Right atrium auricular region (tissue), 2 donors: ENCODE data around the gene APBA1. TPM values are rescaled to one million over a fixed set of nuclear protein-coding genes. Genes with fewer than 3 reads are reported as not detected.

Source experiments
- DNase-seq: peaks from one replicate; pipeline ENCODE4 v3.0.0-alpha.2; 2019; ENCODE audit warnings: low spot score
- H3K27ac ChIP-seq, 2 donors: fragments of 200-600 bp; sonication (generic); 1 replicate in 1 of 2; 2 replicates in 1 of 2; pipeline ENCODE4 v1.5.1; 2016 to 2019
- H3K27me3 ChIP-seq, 2 donors: fragments of 200-600 bp; sonication (generic); one replicate each; pipeline versions ENCODE4 v1.5.1 to v1.6.0; 2017 to 2019
- H3K36me3 ChIP-seq: fragments of 200-600 bp; sonication (generic); one replicate; pipeline ENCODE4 v1.5.1; 2016
- H3K4me1 ChIP-seq, 2 donors: fragments of 200-600 bp; sonication (generic); one replicate each; pipeline versions ENCODE4 v1.5.1 to v1.6.0; 2017 to 2019
- H3K4me3 ChIP-seq, 2 donors: fragments of 200-600 bp; sonication (generic); 1 replicate in 1 of 2; 2 replicates in 1 of 2; pipeline ENCODE4 v1.5.1; 2017 to 2019; ENCODE audit warnings: mild to moderate bottlenecking in 1 of 2, moderate library complexity in 1 of 2
- H3K9me3 ChIP-seq, 2 donors: fragments of 200-600 bp; sonication (generic); one replicate each; pipeline ENCODE4 v1.5.1; 2019
- CTCF ChIP-seq, 2 donors: fragments of 200-600 bp; sonication (generic); IDR thresholded peaks; one replicate each; pipeline ENCODE4 v1.5.1; 2019; ENCODE audit warnings: antibody characterized with exemption in 2 of 2
- total RNA-seq, 2 donors: library from RNA; depleted of rRNA; stranded (reverse); fragments of >200 nt; gene quantifications; one replicate each; pipeline ENCODE4 v1.1.0, GENCODE V29; 2016

The APBA1 gene
- total RNA-seq, 2 donors from 2014 or later, result 5.6 to 12.1 TPM

- Histone ChIP-seq H3K27me3 (no peaks in the 10 kb centered on the region), H3K36me3 (no peaks in the 10 kb centered on the region), H3K4me3 (no peak overlapping the region), H3K4me1 (no peaks in the 10 kb centered on the region), H3K27ac (no peak overlapping the region), H3K9me3 (no peaks in the 10 kb centered on the region)
- no peak for TF ChIP-seq CTCF (IDR thresholded peaks at IDR 0.05)
- DNase-seq, result no peak
These were observed 169.4 kb downstream of the APBA1 start for GRCh38 chr9:69502671-69503301.

- DNase-seq, result no peak
- Histone ChIP-seq H3K36me3 (no peaks in the 10 kb centered on the region), H3K27ac (no peak overlapping the region), H3K4me3 (no peak overlapping the region), H3K9me3 (no peaks in the 10 kb centered on the region), H3K27me3 (no peaks in the 10 kb centered on the region), H3K4me1 (no peaks in the 10 kb centered on the region)
- TF ChIP-seq CTCF (IDR thresholded peaks at IDR 0.05), result no peak
These were observed 171.3 kb downstream of the APBA1 start for GRCh38 chr9:69500896-69501295.

GRCh38 chr9:69499959-69500358 is 172.2 kb downstream of the APBA1 start:
- DNase-seq, result no peak
- H3K27me3 ChIP-seq, result no peaks in the 10 kb centered on the region
- no peaks in the 10 kb centered on the region for H3K4me1 ChIP-seq
- no peak overlapping the region for H3K4me3 ChIP-seq
- TF ChIP-seq CTCF (IDR thresholded peaks at IDR 0.05), result no peak
- no peak overlapping the region for H3K27ac ChIP-seq
- no peaks in the 10 kb centered on the region for H3K36me3 ChIP-seq
- no peaks in the 10 kb centered on the region for H3K9me3 ChIP-seq

- H3K27me3 ChIP-seq, result no peaks in the 10 kb centered on the region
- H3K27ac ChIP-seq, result no peak overlapping the region
- no peaks in the 10 kb centered on the region for H3K9me3 ChIP-seq
- no peak for TF ChIP-seq CTCF (IDR thresholded peaks at IDR 0.05)
- no peak overlapping the region for H3K4me3 ChIP-seq
- DNase-seq, result no peak
- H3K4me1 ChIP-seq, result no peaks in the 10 kb centered on the region
- no peaks in the 10 kb centered on the region for H3K36me3 ChIP-seq
These were observed 172.8 kb downstream of the APBA1 start for GRCh38 chr9:69499407-69499806.

GRCh38 chr9:69498470-69498869 is 173.7 kb downstream of the APBA1 start:
- no peak for DNase-seq
- Histone ChIP-seq H3K36me3 (no peaks in the 10 kb centered on the region), H3K27ac (no peak overlapping the region), H3K4me1 (no peaks in the 10 kb centered on the region), H3K9me3 (no peaks in the 10 kb centered on the region), H3K4me3 (no peak overlapping the region), H3K27me3 (no peaks in the 10 kb centered on the region)
- no peak for TF ChIP-seq CTCF (IDR thresholded peaks at IDR 0.05)

- Histone ChIP-seq H3K27ac (no peak overlapping the region), H3K36me3 (no peaks in the 10 kb centered on the region), H3K9me3 (no peaks in the 10 kb centered on the region), H3K27me3 (no peaks in the 10 kb centered on the region), H3K4me1 (no peaks in the 10 kb centered on the region), H3K4me3 (no peak overlapping the region)
- no peak for DNase-seq
- TF ChIP-seq CTCF (IDR thresholded peaks at IDR 0.05), result no peak
These were observed 174.4 kb downstream of the APBA1 start for GRCh38 chr9:69497816-69498215.
